HG03342 (cell line): Measurements from ENCODE around the gene SBK3.
"Not testable (repeated sequence)": the region's sequence is repeated elsewhere in the genome, so short reads cannot be mapped to it uniquely, and the experiment has no call there.

Experiments
- ATAC-seq: cut with Tn5 transposase; IDR thresholded peaks from one replicate; pipeline ENCODE4 v1.9.1; 2021; ENCODE audit warnings: mild to moderate bottlenecking, moderate library complexity; ENCODE audit not compliant: unreplicated experiment

Gene SBK3

GRCh38 chr19:55578031-55578760 is 32.9 kb upstream of the SBK3 start:
- ATAC-seq: no peak

GRCh38 chr19:55576746-55577145 is 31.4 kb upstream of the SBK3 start:
- no peak for ATAC-seq

GRCh38 chr19:55573929-55574328 is 28.6 kb upstream of the SBK3 start:
- ATAC-seq: not testable (repeated sequence)

GRCh38 chr19:55569477-55569876 is 24.1 kb upstream of the SBK3 start:
- not testable (repeated sequence) for ATAC-seq

- no peak for ATAC-seq
Observed at GRCh38 chr19:55567708-55568328, 22.5 kb upstream of the SBK3 start.

GRCh38 chr19:55566823-55567222 is 21.5 kb upstream of the SBK3 start:
- no peak for ATAC-seq

GRCh38 chr19:55563261-55563690 is 17.9 kb upstream of the SBK3 start:
- no peak for ATAC-seq

- no peak for ATAC-seq
Observed at GRCh38 chr19:55559684-55560083, 14.3 kb upstream of the SBK3 start.

GRCh38 chr19:55554741-55555152 is 9.4 kb upstream of the SBK3 start:
- ATAC-seq: no peak

GRCh38 chr19:55554302-55554701 is 9.0 kb upstream of the SBK3 start:
- ATAC-seq: no peak

- ATAC-seq: no peak
Observed at GRCh38 chr19:55553217-55554182, 8.2 kb upstream of the SBK3 start.

GRCh38 chr19:55552620-55553019 is 7.3 kb upstream of the SBK3 start:
- ATAC-seq: no peak

- no peak for ATAC-seq
Observed at GRCh38 chr19:55552206-55552605, 6.9 kb upstream of the SBK3 start.

- ATAC-seq: no peak
Observed at GRCh38 chr19:55550321-55550650, 4.9 kb upstream of the SBK3 start.

GRCh38 chr19:55549500-55550320 is 4.4 kb upstream of the SBK3 start:
- ATAC-seq: no peak

GRCh38 chr19:55546822-55547614 is 1.7 kb upstream of the SBK3 start:
- no peak for ATAC-seq

- no peak for ATAC-seq
Observed at GRCh38 chr19:55546011-55546410, 668 bp upstream of the SBK3 start.

- no peak for ATAC-seq
Observed at GRCh38 chr19:55544776-55545439, 435 bp downstream of the SBK3 start.

GRCh38 chr19:55544014-55544413 is 1.3 kb downstream of the SBK3 start:
- ATAC-seq: no peak
